ENCODE data around the gene C6orf62. TPM values are rescaled to one million over a fixed set of nuclear protein-coding genes. Genes with fewer than 3 reads are reported as not detected.

C6orf62 gene
- total RNA-seq, 1 experiment from 2014 or later: 86.4 TPM

- ATAC-seq (no peak), DNase-seq (ENCODE audit: low spot score) (no peak)
- CTCF ChIA-PET: no interaction called here
- Mint-ChIP-seq H3K36me3 (peaks cover 46% of the 10 kb centered on the region), H3K27ac (peak overlapping the region; percentile 12; the same call in 1 of the 2 replicates), H3K4me3 (no peak overlapping the region), H3K27me3 (ENCODE audit: low read depth) (no peaks in the 10 kb centered on the region), H3K4me1 (peaks cover 49% of the 10 kb centered on the region), H3K9me3 (no peaks in the 10 kb centered on the region)
- TF ChIP-seq, protein P1, sequence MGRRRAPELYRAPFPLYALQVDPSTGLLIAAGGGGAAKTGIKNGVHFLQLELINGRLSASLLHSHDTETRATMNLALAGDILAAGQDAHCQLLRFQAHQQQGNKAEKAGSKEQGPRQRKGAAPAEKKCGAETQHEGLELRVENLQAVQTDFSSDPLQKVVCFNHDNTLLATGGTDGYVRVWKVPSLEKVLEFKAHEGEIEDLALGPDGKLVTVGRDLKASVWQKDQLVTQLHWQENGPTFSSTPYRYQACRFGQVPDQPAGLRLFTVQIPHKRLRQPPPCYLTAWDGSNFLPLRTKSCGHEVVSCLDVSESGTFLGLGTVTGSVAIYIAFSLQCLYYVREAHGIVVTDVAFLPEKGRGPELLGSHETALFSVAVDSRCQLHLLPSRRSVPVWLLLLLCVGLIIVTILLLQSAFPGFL (CRISPR knock-in tag; IDR thresholded peaks at IDR 0.05; ENCODE audit: borderline replicate concordance): no peak
- TF ChIP-seq EMX1 (CRISPR knock-in tag; IDR thresholded peaks at IDR 0.05): no peak
- no peak for TF ChIP-seq CBFB (CRISPR knock-in tag; IDR thresholded peaks at IDR 0.05; ENCODE audit: low read depth)
- TF ChIP-seq, protein P2, sequence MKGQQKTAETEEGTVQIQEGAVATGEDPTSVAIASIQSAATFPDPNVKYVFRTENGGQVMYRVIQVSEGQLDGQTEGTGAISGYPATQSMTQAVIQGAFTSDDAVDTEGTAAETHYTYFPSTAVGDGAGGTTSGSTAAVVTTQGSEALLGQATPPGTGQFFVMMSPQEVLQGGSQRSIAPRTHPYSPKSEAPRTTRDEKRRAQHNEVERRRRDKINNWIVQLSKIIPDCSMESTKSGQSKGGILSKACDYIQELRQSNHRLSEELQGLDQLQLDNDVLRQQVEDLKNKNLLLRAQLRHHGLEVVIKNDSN (CRISPR knock-in tag; IDR thresholded peaks at IDR 0.05): no peak
- no peak for TF ChIP-seq ZNF671 (CRISPR knock-in tag; IDR thresholded peaks at IDR 0.05)
- TF ChIP-seq, protein P3, sequence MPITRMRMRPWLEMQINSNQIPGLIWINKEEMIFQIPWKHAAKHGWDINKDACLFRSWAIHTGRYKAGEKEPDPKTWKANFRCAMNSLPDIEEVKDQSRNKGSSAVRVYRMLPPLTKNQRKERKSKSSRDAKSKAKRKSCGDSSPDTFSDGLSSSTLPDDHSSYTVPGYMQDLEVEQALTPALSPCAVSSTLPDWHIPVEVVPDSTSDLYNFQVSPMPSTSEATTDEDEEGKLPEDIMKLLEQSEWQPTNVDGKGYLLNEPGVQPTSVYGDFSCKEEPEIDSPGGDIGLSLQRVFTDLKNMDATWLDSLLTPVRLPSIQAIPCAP (CRISPR knock-in tag; IDR thresholded peaks at IDR 0.05): no peak
- TF ChIP-seq CTCF (IDR thresholded peaks at IDR 0.05): no peak
- no peak for TF ChIP-seq ZNF138 (CRISPR knock-in tag; conservative IDR thresholded peaks at IDR 0.05)
- no peak for TF ChIP-seq MYBL2 (CRISPR knock-in tag; IDR thresholded peaks at IDR 0.05)
- TF ChIP-seq, protein P4, sequence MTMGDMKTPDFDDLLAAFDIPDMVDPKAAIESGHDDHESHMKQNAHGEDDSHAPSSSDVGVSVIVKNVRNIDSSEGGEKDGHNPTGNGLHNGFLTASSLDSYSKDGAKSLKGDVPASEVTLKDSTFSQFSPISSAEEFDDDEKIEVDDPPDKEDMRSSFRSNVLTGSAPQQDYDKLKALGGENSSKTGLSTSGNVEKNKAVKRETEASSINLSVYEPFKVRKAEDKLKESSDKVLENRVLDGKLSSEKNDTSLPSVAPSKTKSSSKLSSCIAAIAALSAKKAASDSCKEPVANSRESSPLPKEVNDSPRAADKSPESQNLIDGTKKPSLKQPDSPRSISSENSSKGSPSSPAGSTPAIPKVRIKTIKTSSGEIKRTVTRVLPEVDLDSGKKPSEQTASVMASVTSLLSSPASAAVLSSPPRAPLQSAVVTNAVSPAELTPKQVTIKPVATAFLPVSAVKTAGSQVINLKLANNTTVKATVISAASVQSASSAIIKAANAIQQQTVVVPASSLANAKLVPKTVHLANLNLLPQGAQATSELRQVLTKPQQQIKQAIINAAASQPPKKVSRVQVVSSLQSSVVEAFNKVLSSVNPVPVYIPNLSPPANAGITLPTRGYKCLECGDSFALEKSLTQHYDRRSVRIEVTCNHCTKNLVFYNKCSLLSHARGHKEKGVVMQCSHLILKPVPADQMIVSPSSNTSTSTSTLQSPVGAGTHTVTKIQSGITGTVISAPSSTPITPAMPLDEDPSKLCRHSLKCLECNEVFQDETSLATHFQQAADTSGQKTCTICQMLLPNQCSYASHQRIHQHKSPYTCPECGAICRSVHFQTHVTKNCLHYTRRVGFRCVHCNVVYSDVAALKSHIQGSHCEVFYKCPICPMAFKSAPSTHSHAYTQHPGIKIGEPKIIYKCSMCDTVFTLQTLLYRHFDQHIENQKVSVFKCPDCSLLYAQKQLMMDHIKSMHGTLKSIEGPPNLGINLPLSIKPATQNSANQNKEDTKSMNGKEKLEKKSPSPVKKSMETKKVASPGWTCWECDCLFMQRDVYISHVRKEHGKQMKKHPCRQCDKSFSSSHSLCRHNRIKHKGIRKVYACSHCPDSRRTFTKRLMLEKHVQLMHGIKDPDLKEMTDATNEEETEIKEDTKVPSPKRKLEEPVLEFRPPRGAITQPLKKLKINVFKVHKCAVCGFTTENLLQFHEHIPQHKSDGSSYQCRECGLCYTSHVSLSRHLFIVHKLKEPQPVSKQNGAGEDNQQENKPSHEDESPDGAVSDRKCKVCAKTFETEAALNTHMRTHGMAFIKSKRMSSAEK (CRISPR knock-in tag; IDR thresholded peaks at IDR 0.05; ENCODE audit: borderline replicate concordance): no peak
- no peak for TF ChIP-seq NFE2L1 (CRISPR knock-in tag; IDR thresholded peaks at IDR 0.05)
- TF ChIP-seq CREB1 (CRISPR knock-in tag; IDR thresholded peaks at IDR 0.05): no peak
- no peak for TF ChIP-seq E2F5 (CRISPR knock-in tag; IDR thresholded peaks at IDR 0.05)
- no peak for TF ChIP-seq NR3C1 (CRISPR knock-in tag; conservative IDR thresholded peaks at IDR 0.05; ENCODE audit: low read depth)
- TF ChIP-seq SMAD4 (CRISPR knock-in tag; IDR thresholded peaks at IDR 0.05): no peak
- TF ChIP-seq JUN (CRISPR knock-in tag; IDR thresholded peaks at IDR 0.05): no peak
- POLR2A ChIA-PET: no interaction called here
Observed at GRCh38 chr6:24663189-24663588, 55.8 kb downstream of the C6orf62 start.

DNA sequence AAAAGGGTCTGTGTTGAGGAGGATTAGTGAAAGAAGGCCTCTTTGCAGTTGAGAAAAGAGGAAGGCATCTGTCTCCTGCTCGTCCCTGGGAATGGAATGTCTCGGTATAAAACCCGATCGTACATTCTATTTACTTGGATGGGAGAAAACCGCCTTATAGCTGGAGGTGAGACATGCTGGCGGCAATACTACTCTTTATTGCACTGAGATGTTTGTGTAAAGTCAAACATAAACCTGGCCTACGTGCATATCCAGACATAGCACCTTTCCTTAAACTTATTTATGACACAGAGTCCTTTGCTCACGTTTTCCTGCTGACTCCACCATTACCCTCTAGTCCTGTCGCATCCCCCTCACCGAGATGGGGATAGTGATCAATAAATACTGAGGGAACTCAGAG is 56.7 kb downstream of the C6orf62 start:
- Mint-ChIP-seq H3K36me3 (peaks cover 48% of the 10 kb centered on the region), H3K27me3 (ENCODE audit: low read depth) (no peaks in the 10 kb centered on the region), H3K4me1 (peaks cover 45% of the 10 kb centered on the region), H3K4me3 (no peak overlapping the region), H3K9me3 (no peaks in the 10 kb centered on the region), H3K27ac (0 out of 2 replicates have a peak overlapping the region, but pooled peaks have one; percentile 57)
- ATAC-seq: no peak
- no peak for DNase-seq (ENCODE audit: low spot score)
- ChIA-PET CTCF (no interaction called here), POLR2A (no interaction called here)
- TF ChIP-seq, protein P5, sequence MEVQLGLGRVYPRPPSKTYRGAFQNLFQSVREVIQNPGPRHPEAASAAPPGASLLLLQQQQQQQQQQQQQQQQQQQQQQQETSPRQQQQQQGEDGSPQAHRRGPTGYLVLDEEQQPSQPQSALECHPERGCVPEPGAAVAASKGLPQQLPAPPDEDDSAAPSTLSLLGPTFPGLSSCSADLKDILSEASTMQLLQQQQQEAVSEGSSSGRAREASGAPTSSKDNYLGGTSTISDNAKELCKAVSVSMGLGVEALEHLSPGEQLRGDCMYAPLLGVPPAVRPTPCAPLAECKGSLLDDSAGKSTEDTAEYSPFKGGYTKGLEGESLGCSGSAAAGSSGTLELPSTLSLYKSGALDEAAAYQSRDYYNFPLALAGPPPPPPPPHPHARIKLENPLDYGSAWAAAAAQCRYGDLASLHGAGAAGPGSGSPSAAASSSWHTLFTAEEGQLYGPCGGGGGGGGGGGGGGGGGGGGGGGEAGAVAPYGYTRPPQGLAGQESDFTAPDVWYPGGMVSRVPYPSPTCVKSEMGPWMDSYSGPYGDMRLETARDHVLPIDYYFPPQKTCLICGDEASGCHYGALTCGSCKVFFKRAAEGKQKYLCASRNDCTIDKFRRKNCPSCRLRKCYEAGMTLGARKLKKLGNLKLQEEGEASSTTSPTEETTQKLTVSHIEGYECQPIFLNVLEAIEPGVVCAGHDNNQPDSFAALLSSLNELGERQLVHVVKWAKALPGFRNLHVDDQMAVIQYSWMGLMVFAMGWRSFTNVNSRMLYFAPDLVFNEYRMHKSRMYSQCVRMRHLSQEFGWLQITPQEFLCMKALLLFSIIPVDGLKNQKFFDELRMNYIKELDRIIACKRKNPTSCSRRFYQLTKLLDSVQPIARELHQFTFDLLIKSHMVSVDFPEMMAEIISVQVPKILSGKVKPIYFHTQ (CRISPR knock-in tag; IDR thresholded peaks at IDR 0.05): no peak
- TF ChIP-seq, protein P6, sequence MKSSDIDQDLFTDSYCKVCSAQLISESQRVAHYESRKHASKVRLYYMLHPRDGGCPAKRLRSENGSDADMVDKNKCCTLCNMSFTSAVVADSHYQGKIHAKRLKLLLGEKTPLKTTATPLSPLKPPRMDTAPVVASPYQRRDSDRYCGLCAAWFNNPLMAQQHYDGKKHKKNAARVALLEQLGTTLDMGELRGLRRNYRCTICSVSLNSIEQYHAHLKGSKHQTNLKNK (CRISPR knock-in tag; IDR thresholded peaks at IDR 0.05): no peak
- TF ChIP-seq JUN (CRISPR knock-in tag; IDR thresholded peaks at IDR 0.05) (no peak), E2F1 (CRISPR knock-in tag; IDR thresholded peaks at IDR 0.05) (no peak), EMX1 (CRISPR knock-in tag; IDR thresholded peaks at IDR 0.05) (no peak), MLX (CRISPR knock-in tag; IDR thresholded peaks at IDR 0.05) (no peak)
